ENCODE data around the gene NCK1.
"Not testable (repeated sequence)": the region's sequence is repeated elsewhere in the genome, so short reads cannot be mapped to it uniquely, and the experiment has no call there.

NCK1 gene

GRCh38 chr3:136860541-136860940, 1.5 kb upstream of the NCK1 start:
- no peak for DNase-seq (ENCODE audit: low read depth in 1 of 2, low spot score in 1 of 2)

GRCh38 chr3:136862617-136863322, 762 bp downstream of the NCK1 start:
- peak; percentile 7 to 12 for DNase-seq (ENCODE audit: low read depth in 1 of 2, low spot score in 1 of 2)

- DNase-seq (ENCODE audit: low read depth in 1 of 2, low spot score in 1 of 2): no peak
Observed at GRCh38 chr3:136869282-136869681, 7.3 kb downstream of the NCK1 start.

GRCh38 chr3:136872258-136872657, 10.2 kb downstream of the NCK1 start:
- not testable (repeated sequence) for DNase-seq (ENCODE audit: low read depth in 1 of 2, low spot score in 1 of 2)

- DNase-seq (ENCODE audit: low read depth in 1 of 2, low spot score in 1 of 2): not testable (repeated sequence)
Observed at GRCh38 chr3:136879510-136879909, 17.5 kb downstream of the NCK1 start.

- DNase-seq (ENCODE audit: low read depth in 1 of 2, low spot score in 1 of 2): no peak
Observed at GRCh38 chr3:136882571-136882970, 20.6 kb downstream of the NCK1 start.

- no peak for DNase-seq (ENCODE audit: low read depth in 1 of 2, low spot score in 1 of 2)
Observed at GRCh38 chr3:136883967-136884720, 22.1 kb downstream of the NCK1 start.

GRCh38 chr3:136885357-136886213, 23.6 kb downstream of the NCK1 start:
- DNase-seq (ENCODE audit: low read depth in 1 of 2, low spot score in 1 of 2): no peak

- DNase-seq (ENCODE audit: low read depth in 1 of 2, low spot score in 1 of 2): no peak
Observed at GRCh38 chr3:136889947-136890346, 27.9 kb downstream of the NCK1 start.

GRCh38 chr3:136891934-136892855, 30.2 kb downstream of the NCK1 start:
- no peak for DNase-seq (ENCODE audit: low read depth in 1 of 2, low spot score in 1 of 2)

GRCh38 chr3:136893848-136894443, 31.9 kb downstream of the NCK1 start:
- no peak for DNase-seq (ENCODE audit: low read depth in 1 of 2, low spot score in 1 of 2)

GRCh38 chr3:136897171-136897570, 35.2 kb downstream of the NCK1 start:
- DNase-seq (ENCODE audit: low read depth in 1 of 2, low spot score in 1 of 2): not testable (repeated sequence)

- no peak for DNase-seq (ENCODE audit: low read depth in 1 of 2, low spot score in 1 of 2)
Observed at GRCh38 chr3:136898549-136898948, 36.5 kb downstream of the NCK1 start.

GRCh38 chr3:136898954-136899353, 36.9 kb downstream of the NCK1 start:
- DNase-seq (ENCODE audit: low read depth in 1 of 2, low spot score in 1 of 2): no peak

GRCh38 chr3:136899622-136900158, 37.7 kb downstream of the NCK1 start:
- no peak for DNase-seq (ENCODE audit: low read depth in 1 of 2, low spot score in 1 of 2)

- DNase-seq (ENCODE audit: low read depth in 1 of 2, low spot score in 1 of 2): not testable (repeated sequence)
Observed at GRCh38 chr3:136900694-136901093, 38.7 kb downstream of the NCK1 start.

GRCh38 chr3:136901391-136901790, 39.4 kb downstream of the NCK1 start:
- DNase-seq (ENCODE audit: low read depth in 1 of 2, low spot score in 1 of 2): no peak

- not testable (repeated sequence) for DNase-seq (ENCODE audit: low read depth in 1 of 2, low spot score in 1 of 2)
Observed at GRCh38 chr3:136902530-136902929, 40.5 kb downstream of the NCK1 start.

GRCh38 chr3:136903899-136904298, 41.9 kb downstream of the NCK1 start:
- DNase-seq (ENCODE audit: low read depth in 1 of 2, low spot score in 1 of 2): no peak

GRCh38 chr3:136904746-136905145, 42.7 kb downstream of the NCK1 start:
- no peak for DNase-seq (ENCODE audit: low read depth in 1 of 2, low spot score in 1 of 2)

All from activated CD4-positive, alpha-beta T cell treated with anti-CD3 and anti-CD28 coated beads, Interleukin-2, amount 50 U/mL, for 24 hours (primary cell).